HG03521 (cell line): Measurements from ENCODE around the gene APBB1IP.
"Not testable (repeated sequence)": the region's sequence is repeated elsewhere in the genome, so short reads cannot be mapped to it uniquely, and the experiment has no call there.

Experiments used
- ATAC-seq: cut with Tn5 transposase; IDR thresholded peaks from one replicate; pipeline ENCODE4 v1.9.1; 2021; ENCODE audit warnings: mild to moderate bottlenecking, moderate library complexity; ENCODE audit not compliant: unreplicated experiment

The APBB1IP gene, protein sequence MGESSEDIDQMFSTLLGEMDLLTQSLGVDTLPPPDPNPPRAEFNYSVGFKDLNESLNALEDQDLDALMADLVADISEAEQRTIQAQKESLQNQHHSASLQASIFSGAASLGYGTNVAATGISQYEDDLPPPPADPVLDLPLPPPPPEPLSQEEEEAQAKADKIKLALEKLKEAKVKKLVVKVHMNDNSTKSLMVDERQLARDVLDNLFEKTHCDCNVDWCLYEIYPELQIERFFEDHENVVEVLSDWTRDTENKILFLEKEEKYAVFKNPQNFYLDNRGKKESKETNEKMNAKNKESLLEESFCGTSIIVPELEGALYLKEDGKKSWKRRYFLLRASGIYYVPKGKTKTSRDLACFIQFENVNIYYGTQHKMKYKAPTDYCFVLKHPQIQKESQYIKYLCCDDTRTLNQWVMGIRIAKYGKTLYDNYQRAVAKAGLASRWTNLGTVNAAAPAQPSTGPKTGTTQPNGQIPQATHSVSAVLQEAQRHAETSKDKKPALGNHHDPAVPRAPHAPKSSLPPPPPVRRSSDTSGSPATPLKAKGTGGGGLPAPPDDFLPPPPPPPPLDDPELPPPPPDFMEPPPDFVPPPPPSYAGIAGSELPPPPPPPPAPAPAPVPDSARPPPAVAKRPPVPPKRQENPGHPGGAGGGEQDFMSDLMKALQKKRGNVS

DNA sequence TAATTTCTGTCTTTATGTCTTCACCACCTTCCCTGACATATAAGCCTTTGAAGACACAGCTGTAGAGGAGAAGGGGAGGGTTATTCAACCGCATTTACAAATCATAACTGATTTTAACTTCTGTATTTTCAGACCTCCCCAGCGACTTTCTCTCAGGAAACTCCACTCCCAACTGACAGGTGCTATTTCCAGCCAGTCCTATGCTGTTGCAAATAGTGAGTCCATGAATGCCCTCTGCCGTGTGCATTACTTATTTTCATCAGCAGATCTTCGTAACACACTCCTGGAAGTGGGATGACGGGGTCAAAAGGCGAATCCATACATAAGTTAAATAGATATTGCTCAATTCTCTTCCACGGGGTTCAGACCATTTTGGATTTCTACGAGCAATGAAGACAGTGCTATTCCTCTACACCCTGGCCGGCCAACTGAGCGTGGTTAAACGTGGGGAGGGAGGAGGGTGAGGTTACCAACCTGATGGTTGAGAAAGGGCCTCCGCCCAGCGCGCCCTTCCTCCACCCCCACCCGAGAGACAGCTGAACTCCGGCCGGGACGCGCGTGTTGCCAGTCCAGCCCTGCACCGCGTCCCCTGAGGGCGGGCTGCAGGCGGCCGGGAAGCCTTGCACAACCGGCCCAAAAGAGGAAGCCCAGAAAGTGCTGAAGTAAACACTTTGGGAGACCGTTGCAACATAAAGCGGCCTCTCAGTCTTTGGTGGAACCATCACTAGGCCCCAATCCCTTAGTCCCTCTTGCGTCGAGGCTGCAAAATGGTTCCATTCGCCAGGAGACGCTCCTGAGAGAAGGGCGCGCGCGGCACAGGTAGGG lies at the start of gene APBB1IP:
TSS of gene APBB1IP (plus strand) at position 705 of the 825 bp plus-strand sequence. CDS start 53,986 bp downstream, outside the sequence.
- peak; percentile 43 for ATAC-seq

DNA sequence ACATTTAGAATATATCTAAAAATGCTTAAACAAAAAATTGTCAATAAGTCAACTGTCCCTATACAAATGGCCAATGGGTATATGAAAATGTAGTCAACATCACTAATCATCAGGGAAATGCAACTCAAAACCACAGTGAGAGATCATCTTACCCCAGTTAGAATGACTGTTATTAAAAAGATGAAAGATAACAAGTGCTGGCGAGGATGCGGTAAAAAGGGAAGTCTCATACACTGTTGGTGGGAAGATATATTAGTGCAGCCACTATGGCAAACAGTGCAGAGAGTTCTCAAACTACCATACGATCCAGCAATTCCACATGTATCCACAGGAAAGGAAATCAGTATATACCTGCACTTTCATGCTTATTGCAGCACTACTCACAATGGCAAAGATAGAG lies 48.6 kb upstream of the APBB1IP start:
- ATAC-seq: no peak

DNA sequence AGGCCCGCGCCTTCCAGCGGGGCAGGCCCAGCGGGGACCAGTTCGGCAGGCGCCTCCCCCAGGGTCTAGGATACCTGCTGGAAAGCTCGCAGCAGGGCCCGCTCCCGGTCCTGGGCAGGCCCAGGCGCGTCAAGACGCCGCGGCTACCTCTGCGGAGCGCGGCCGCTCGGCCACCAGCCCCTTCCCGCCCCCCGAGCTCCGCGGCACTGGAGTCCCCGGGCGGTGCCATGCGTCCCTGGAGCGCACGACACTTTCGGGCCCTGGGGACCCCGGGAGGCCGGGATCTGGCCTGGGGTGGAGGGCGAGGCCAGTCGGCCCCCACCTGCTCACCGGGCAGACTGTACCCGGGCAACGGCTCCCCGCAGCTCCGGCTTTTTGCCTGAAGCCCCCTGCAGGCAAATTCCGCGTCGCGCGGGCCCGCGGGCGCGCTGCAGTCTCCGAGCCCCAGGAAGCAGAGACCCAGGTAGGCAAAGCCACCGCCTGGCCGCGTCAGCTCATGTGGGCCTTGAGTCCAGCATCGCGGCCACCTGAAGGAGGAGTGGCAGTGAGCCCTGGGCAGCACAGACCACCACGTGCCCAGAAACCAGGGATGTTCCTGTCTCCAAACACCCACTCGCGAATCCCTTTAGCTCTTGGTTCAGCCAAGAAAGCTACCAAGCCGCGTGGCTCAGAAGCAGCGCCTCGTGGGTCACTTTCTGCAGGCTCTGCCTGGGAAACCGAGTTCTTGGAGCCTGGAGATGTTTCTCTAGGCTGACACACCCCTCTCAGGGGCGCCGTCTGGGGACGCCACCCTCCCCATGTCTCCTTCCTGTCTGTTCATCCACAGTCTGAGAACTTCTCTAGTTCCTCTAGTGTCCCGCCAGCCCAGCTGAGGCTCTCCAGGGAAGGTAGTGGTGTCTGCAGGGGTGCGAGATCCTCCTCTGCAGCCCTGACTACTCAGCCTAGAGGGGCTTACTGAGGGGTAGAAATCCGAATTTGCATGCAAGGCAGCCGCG lies 46.1 kb upstream of the APBB1IP start:
- no peak for ATAC-seq

DNA sequence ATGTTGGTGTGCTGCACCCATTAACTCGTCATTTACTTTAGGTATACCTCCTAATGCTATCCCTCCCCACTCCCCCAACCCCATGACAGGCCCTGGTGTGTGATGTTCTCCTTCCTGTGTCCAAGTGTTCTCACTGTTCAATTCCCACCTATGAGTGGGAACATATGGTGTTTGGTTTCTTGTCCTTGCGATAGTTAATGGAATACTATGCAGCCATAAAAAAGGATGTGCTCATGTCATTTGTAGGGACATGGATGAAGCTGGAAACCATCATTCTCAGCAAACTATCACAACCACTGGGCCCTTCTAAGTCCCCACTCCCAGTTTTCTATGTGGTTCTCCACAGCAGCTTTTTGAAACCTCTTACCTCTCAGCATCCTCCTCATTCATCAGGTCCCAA lies 39.8 kb upstream of the APBB1IP start:
- not testable (repeated sequence) for ATAC-seq

DNA sequence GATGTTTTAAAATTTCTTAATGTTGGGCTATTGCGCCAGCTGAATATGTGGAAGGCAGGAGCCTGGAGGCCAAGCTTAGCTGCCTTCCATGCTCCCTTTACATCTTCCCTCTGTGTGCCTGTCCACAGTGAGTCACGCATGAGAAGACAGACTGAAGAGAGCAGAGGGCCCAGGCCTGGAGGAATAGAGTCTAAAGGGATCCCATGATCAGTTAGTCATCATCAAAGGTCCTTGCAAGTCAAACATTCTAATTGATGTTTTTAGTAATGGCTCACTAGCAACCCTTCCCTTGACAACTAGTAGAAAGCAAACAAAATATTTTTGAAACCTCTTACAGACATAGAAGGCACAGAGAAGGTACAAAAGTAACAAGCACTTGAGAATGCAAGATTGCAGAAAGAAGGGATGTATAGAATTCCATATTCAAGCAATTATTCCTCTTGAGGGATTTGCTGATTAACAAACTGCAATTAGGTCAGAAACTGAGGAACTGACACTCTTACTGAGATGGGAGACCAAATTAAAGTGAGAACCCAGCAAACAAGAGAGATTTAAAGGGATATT lies 30.7 kb upstream of the APBB1IP start:
- no peak for ATAC-seq

DNA sequence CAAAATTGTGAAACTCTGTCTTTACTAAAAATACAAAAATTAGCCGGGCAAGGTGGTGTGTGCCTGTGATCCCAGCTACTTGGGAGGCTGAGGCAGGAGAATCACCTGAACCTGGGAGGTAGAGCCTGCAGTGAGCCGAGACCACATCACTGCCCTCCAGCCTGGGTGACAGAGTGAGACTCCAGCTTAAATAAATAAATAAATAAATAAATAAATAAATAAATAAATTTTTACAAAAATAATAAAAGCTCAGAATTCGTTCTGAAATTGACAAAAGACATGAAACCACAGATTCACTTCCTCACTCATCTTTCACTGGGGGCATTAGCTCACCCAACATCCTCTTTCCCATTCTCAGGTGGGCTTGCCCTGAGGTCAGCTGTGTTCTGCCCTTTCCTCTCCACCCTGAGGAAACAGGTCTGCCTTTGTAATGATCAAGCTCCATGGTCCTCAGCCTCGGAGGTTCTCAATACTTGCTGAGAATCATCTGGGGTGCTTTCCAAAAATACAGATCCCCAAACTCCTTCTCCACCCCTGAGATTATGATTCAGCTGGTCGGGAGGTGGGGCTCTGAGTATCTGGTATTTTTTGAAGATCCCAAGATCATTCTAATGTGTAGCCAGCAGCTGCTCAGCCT lies 29.2 kb upstream of the APBB1IP start:
- no peak for ATAC-seq

DNA sequence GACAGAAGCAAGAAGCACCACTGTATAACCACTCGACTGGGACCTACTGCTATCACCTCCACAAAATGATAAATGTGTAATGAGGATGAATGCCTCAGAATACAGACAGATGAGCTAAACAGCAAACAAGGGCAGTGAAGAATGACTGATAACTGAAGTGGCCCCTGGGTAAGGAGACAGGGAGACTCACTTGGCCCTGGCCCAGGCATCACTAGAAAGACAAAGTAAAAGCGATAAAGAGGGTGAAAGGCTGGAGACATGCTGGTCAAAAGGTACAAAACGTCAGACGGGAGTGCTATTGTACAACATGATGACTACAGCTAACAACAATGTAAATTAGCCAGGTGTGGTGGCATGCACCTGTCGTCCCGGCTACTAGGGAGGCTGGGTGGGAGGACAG lies 27.8 kb upstream of the APBB1IP start:
- no peak for ATAC-seq

DNA sequence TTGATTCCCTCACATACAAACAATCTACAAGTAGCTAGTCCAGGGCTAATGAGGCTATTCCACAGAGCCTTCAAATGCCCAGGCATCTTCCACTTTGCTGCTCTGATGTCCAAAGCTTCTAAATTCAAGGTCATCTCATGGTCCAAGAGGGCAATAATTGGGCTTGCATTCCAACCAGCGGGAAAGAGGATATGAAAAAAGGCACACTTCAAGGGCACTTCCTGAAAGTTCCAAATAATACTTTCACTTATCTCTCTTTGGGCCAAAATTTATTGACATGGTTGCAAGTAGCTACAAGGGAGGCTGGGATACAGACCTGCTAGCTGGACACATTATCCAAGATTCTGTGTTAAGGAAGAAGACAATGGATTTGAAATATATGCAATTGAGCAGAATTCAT lies 25.2 kb upstream of the APBB1IP start:
- ATAC-seq: no peak

DNA sequence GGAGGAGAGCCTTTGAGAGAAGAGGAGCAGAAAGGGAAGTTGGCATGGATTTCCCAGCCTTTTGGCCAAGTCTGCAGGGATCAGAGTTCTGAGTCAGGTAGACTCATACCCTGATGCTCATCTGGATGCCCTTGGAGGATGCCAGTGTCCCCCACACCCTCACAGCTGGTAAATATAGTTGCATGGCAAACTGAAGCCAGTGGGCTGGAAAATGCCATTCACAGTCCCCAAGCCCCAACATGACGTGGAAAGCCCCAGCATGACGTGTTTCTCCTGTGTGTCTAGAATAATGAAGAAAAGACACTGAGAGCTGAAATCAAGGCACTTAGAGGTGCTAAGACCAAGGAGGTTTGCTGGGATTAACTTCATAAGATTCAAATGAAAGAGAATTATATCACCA lies 24.8 kb upstream of the APBB1IP start:
- ATAC-seq: no peak

DNA sequence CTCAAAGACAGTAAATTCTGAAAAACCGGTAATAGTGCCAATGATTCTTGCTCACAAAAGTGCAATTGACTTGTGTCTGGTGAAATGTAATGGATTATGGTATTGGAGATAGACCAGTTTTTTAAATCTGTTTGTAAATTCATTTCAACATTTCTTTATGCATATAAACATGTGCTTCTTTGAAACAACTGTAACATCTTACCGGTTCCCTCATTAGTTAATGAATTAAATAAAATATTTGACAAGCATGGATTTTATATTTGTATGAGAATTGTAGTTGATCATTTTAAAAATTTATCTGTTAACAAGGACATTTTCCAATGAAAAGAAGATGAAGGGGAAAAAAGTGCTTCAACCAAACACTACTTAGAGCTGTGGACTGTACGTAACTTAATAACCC lies 21.0 kb upstream of the APBB1IP start:
- ATAC-seq: no peak

DNA sequence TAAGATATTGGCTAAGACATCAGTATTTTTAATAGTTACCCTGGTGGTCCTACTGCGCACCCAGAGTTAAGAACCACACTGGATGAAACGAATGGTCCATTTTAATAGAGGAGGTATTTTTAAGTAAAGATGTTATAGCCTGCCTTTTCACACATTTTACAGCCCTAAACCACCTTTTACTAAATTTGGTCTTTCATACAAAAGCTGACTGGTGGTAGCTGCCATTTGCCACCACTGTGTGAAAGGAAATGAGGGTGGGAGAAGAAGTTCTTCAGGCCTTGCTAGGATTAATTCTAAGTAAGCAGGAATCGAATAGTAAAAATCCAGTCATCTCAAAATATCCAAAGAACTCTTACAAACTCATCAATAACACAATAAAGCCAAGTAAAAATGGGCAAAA lies 15.2 kb upstream of the APBB1IP start:
- ATAC-seq: no peak

DNA sequence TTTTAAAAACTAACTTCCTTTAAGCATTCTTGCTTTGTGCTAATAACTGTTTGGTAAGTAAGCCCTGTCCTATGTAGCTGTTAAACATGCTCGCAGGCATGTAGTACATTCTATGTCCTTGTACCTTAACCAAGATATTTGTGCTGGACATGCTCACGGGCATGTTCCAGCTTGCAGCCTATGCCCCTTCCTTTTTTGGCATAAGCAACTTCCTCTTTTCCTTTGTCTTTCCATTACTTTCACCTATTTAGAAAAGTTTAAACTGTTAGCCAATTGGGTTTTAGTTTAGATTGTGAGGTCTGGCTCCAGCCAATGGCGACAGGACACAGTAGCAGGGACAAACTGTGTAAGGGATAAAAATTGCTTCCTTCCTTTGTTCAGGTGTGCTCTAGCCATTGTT lies 14.4 kb upstream of the APBB1IP start:
- no peak for ATAC-seq

DNA sequence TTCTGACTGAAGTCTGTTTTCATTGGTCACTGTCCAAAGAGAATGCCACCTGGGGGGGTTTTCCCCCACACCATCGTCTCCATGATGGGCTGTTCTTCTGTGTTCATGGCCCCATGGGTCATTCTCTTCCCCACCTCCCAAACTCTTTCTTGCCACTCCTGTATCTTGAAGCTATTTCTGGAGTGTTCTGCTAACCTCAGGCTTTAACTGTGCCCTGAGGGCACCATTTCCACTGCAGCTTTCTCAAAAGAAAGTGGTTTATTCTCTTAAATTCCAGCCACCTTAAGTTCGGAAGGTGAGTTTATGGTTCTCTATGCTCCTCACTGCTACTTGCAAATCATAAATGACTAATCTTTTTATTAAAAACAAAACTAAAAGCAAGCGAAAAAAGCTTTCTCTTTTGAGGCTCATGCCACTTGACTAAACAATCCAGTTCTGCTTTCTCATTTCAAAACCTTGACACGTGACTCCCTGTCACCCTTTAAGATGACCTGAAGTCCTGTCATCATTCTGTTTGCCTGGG lies 7.4 kb upstream of the APBB1IP start:
- peak; percentile 91 for ATAC-seq

DNA sequence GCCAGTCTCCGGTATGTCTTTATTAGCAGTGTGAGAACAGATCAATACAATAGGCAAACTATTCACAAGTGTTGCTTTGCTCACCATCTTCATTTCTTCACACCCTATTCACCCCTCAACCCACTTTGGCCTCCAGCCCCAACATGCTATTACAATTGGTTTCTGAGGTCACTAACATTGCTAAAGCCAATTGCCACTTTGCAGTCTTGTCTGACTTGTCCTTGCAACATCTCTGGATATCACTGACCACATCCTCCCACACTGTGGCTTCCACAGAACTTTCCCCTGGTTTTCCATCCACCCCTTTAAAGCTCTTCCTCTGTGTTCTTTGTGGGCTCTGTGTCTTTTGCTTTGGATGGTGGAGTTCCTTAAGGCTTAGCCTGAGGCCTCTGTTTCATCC lies 5.2 kb upstream of the APBB1IP start:
- ATAC-seq: no peak

DNA sequence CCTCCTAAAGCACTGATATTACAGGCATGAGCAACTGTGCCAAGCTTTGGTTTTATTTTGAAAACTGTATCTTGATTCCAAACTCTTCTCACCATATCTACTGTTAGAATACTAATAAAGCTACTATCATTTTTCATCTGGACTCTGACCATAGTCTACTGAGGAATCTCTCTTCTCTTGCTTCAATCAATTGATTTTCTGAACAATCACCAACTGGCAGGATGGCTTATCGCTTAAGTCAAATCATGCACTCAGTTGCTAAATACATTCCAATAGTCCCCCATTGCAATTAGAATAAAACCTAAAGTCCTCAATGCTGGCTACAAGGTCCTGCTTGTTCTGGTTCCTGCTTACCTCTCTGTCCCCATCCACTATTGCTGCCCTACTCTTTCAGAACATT lies 2.3 kb upstream of the APBB1IP start:
- no peak for ATAC-seq

DNA sequence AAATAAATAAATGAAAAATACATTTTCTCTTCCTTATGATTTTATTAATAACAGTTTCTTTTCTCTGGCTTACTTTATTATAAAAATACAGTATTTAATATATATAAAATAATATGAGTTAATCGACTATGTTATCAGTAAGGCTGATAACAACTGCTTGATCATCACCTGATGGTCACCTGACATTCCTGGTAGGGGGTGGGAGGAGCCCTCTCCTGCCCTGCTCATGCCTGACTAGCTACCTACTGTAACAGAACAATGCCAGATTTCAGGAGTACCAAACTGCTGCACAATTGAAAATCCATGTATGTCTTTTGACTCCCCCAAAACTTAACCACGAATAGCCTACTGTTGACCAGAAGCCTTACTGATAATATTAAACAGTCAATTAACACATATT lies 1.3 kb upstream of the APBB1IP start:
- no peak for ATAC-seq

DNA sequence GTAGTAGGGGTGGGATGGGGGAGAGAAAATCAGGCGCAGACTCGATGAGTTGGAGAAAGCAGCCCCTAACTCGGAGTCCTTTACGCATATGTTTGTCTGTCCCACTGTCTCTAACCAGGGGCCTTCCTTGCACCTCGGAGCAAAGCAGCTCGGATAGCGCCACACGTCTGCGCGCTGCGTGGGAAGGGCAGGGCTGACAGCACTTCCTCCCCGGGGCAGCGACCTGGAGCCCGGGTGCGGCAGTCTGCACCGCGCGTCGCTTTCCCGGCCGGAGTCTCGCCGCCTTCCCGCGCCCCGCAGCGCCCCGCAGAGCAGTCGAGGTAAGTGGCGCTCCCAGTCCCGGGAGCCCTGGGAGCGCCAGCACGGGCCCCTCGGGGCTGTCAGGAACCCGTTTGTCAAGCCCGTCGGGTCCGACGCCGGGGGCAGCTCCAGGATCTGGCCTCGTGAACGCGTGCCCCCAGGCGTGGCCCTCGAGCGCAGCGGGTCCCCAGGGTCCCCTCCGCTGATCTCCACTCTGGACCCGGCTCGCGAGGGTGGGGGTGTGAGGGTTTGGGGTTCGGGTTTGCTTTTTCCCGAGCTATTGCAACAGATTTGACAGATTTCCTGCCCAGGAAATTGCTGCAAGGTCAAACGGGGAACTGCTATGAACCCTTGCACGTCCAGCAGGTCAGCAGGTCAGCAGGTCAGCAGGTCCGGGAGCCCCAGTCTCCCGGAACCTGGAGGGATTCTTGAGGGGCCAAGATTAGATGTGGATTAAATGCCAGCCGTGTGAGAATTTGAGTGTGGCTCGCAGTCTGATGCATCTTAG lies 597 bp downstream of the APBB1IP start:
- ATAC-seq: peak; percentile 52

DNA sequence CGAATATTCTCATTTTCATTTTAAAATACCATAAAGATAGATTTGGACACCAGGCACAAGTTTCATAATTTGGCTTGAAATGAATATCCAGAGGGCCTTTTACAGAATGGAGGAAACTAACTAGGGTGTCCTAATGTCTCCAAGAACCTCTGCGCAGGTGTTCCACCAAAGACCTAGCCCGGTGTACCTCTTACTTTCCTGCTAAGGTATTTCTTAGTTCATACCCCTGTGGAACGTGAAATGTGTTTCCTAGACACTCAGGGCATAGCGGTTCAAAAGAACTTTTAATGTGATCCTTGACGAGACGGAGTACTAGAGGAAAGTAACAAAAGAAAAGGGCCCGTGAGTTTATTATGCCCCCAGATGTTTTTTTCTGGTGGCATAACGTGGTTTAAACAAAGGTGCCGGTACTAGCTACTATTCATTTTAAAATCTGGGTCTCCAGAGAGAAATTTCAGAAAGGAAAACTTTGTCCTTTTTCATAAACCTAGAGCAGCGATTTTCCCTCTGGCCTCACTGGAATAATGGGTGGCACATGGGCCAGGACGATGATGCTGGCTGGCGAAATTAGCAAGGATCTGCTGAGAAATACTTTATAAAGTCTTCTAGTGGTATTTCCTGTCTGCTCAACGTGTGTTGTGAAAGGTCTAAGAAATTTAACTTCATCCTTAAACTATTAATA lies 1.4 kb downstream of the APBB1IP start:
- ATAC-seq: no peak
